ENCODE results near the gene PGP.

PGP gene

GRCh38 chr16:2184346-2184745 lies 30.3 kb downstream of the PGP start:
- in situ Hi-C loops (cut with MboI; ENCODE audit: low sequenced_read_pairs): no loop called here

GRCh38 chr16:2183671-2184070 lies 31.0 kb downstream of the PGP start:
- in situ Hi-C loops (cut with MboI; ENCODE audit: low sequenced_read_pairs): no loop called here

- in situ Hi-C loops (cut with MboI; ENCODE audit: low sequenced_read_pairs): no loop called here
These were observed 32.7 kb downstream of the PGP start for GRCh38 chr16:2181952-2182351.

- in situ Hi-C loops (cut with MboI; ENCODE audit: low sequenced_read_pairs): no loop called here
These were observed 33.4 kb downstream of the PGP start for GRCh38 chr16:2180962-2181923.

- in situ Hi-C loops (cut with MboI; ENCODE audit: low sequenced_read_pairs): no loop called here
These were observed 34.2 kb downstream of the PGP start for GRCh38 chr16:2180461-2180860.

- in situ Hi-C loops (cut with MboI; ENCODE audit: low sequenced_read_pairs): no loop called here
These were observed 35.1 kb downstream of the PGP start for GRCh38 chr16:2179576-2179975.

- in situ Hi-C loops (cut with MboI; ENCODE audit: low sequenced_read_pairs): no loop called here
These were observed 35.5 kb downstream of the PGP start for GRCh38 chr16:2179107-2179501.

GRCh38 chr16:2178321-2179106 lies 36.1 kb downstream of the PGP start:
- in situ Hi-C loops (cut with MboI; ENCODE audit: low sequenced_read_pairs): no loop called here

- in situ Hi-C loops (cut with MboI; ENCODE audit: low sequenced_read_pairs): no loop called here
These were observed 37.1 kb downstream of the PGP start for GRCh38 chr16:2177561-2177960.

- in situ Hi-C loops (cut with MboI; ENCODE audit: low sequenced_read_pairs): no loop called here
These were observed 37.5 kb downstream of the PGP start for GRCh38 chr16:2177101-2177500.

GRCh38 chr16:2176047-2176446 lies 38.6 kb downstream of the PGP start:
- in situ Hi-C loops (cut with MboI; ENCODE audit: low sequenced_read_pairs): no loop called here

GRCh38 chr16:2175454-2175853 lies 39.2 kb downstream of the PGP start:
- in situ Hi-C loops (cut with MboI; ENCODE audit: low sequenced_read_pairs): no loop called here

- in situ Hi-C loops (cut with MboI; ENCODE audit: low sequenced_read_pairs): no loop called here
These were observed 40.1 kb downstream of the PGP start for GRCh38 chr16:2174396-2175131.

GRCh38 chr16:2173916-2174315 lies 40.7 kb downstream of the PGP start:
- in situ Hi-C loops (cut with MboI; ENCODE audit: low sequenced_read_pairs): no loop called here

GRCh38 chr16:2173366-2173765 lies 41.3 kb downstream of the PGP start:
- in situ Hi-C loops (cut with MboI; ENCODE audit: low sequenced_read_pairs): no loop called here

GRCh38 chr16:2172688-2173335 lies 41.8 kb downstream of the PGP start:
- in situ Hi-C loops (cut with MboI; ENCODE audit: low sequenced_read_pairs): no loop called here

GRCh38 chr16:2171601-2172178 lies 43.0 kb downstream of the PGP start:
- in situ Hi-C loops (cut with MboI; ENCODE audit: low sequenced_read_pairs): no loop called here

GRCh38 chr16:2170587-2171435 lies 43.8 kb downstream of the PGP start:
- in situ Hi-C loops (cut with MboI; ENCODE audit: low sequenced_read_pairs): no loop called here

- in situ Hi-C loops (cut with MboI; ENCODE audit: low sequenced_read_pairs): no loop called here
These were observed 44.6 kb downstream of the PGP start for GRCh38 chr16:2170080-2170479.

Measured in HL-60/S4 (cell line).